GM18909 (cell line): Measurements from ENCODE around the gene RASA1.
A peak's percentile ranks its signal among the peaks of the same experiment; 100 is the strongest.
"Not testable (repeated sequence)": the region's sequence is repeated elsewhere in the genome, so short reads cannot be mapped to it uniquely, and the experiment has no call there.

Experiments used
- ATAC-seq: cut with Tn5 transposase; IDR thresholded peaks from one replicate; pipeline ENCODE4 v1.9.1; 2021; ENCODE audit warnings: mild to moderate bottlenecking; ENCODE audit not compliant: unreplicated experiment, poor library complexity

RASA1 gene

DNA sequence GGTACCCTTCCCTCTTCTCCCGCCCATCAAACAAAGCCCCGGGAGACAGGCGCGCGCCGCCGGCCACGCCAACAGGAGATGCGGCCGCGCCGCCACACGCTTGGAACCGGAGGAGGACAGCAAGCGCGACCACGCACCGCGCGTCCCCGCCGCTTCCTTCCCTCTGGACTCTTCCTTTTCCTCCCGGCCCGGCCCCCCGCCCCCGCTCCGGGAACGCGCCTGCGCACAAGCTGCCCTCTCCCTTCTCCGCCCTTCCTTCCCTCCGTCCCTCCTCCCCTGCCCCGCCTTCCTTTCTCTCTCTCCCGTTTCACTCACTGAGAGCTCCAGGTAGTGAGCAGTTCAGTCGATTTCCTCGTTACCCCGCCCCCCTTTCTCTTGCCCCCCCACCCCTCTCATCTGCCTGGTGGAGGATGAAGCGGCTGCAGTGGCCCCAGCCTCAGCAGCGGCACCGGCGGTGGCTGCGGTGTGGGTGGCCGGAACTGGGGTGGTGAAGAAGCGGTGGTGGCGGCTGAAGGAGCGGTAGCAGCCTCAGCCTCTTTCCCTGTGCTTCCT lies at the start of gene RASA1:
TSS of gene RASA1 (plus strand) at position 310 of the 552 bp plus-strand sequence. CDS start 569 bp downstream, outside the sequence.
- ATAC-seq: peak; percentile 51

DNA sequence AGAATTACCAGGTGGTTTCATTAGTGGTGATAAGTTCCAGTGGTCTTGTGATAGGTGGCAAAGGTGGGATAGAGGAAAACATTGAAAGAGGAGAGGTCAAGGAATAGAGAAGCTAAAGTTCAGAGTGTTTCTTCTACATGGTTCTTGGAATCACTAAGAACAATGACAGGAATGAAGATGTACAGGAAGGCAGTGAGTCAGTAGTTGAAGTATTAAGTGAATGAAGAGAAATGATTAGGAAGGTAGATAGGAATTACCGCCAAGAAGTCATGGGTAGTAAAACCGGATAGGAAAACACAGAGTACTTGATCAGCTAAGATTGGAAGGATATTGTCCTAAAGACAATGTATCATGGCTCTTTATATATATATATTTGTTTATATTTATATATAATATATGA lies 37.9 kb upstream of the RASA1 start:
- ATAC-seq: no peak

DNA sequence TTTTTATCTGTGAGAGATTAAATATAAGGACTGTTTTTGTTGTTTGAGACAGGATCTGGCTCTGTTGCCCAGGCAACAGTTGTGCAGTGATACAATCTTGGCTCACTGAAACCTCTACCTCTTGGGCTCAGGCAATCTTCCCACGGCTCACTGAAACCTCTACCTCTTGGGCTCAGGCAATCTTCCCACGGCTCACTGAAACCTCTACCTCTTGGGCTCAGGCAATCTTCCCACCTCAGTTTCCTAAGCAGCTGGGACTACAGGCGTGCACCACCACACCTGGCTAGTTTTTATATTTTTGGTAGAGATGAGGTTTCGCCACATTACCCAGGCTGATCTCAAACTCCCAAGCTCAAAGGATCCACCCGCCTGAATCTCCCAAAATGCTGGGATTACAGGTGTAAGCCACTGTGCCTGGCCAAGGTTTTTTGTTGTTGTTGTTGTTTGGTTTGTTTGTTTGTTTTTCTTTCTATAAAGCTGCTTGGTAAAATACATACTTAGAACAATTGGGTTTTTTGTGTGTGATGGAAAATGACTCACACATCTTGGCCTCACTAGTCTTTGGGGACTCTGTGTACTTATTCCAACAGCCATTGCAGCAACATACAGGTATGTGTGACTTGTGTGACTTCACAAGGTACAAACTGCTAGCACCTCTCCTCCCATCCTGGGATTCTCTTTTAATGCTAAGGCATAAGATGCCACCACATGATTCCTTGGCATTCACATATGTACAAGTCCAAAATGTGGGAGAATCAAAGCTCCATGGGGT lies 36.5 kb upstream of the RASA1 start:
- peak; percentile 97 for ATAC-seq

DNA sequence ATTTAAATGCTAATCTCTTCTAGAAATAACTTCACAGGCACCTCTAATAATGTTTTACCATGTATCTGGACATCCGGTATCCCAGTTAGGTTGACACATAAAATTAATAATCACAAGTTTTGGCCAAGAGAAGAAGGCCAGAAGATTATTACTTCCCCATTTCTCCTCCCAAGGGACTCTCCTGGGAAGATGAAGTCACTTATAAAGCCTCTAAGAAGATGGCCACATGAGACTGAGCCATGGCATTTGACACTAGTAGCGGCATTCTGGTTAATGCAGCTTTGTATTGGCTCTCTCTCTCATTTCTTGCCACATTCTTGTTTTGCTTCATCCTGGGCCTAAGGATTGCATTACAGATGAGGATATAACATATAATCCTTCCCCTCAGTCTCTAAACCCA lies 34.5 kb upstream of the RASA1 start:
- ATAC-seq: peak; percentile 19

DNA sequence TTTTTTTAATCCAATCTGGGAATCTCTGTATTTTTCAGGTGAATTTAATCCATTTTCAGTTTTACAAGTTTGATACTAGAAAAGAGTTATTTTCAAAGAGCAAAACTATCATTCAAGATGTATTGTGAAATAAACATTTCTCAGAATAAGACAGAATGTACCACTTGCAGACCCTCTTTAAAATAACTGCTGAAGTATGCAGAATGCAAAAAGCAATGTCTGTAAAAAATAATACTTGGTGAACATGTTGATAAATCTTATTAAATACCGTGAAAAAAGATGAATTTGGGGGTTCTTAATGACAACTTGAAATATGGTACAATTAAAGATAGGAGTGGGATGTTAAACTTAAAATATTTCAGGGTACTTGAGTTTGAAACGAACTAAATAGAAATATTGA lies 26.1 kb upstream of the RASA1 start:
- ATAC-seq: no peak

DNA sequence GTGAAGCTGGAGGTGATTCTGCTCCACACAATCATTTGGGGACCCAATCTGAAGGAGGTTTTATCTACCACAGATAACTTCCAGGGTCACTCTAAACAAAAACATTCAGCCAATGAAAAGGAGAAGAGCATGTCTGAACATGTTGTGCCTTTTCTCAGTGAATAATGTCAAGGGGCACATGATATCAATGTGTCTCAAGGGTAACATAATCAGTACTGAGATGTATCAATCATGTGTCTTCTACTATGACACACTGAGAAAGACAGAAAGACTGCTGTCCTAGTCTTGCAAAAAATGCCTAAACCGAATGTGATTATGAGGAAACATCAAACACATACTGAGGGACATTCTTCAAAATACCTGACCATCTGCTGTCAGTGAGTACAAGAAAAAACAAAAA lies 25.4 kb upstream of the RASA1 start:
- no peak for ATAC-seq

DNA sequence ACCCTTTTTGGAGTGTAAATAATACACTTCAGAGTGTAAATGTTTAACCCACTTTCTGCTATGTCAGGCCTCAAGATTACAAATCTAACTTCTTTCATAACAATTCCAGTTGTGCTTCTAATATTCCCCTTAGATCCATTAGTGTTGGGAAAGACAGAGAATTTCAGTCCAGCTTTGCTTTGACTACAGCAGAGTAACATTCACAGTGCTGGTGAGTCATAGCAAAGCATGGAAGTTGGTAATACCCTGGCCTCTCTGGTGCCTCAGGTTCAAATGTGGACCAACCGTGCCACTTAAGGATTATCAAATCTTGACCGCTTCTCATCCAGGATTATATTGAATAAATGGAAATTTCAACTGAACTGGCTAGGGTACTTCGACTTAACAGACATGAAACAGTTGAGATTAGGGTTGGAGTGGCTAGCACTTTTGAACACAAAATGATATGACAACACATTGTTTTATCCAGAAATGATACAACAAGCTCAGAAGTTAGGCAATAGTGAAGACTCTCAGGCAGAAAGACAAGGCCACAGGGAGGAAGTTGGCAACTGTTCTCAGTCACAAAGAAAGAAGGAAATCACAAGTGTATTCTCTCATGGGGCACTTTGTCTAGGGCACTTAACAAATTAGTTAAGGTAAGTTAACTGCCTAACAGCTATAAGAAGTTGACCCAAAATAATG lies 24.4 kb upstream of the RASA1 start:
- no peak for ATAC-seq

DNA sequence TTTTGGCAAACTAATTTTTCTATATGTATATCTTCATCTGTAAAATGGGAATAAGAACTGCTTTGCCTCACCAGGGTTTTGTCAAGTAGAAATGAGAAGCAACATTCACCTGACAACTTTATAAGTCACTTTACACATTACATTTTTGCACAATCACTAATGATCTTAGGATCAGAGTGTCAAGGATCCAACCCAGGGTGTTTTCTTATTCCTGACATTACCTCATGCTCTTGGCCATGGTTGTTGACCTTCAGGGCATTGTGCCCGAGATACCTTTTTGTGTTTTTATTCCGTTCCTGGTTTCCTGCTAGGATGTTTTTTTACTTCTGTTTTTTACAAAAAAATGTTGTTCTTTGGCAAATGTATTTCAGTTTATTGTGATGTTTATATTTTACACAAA lies 22.2 kb upstream of the RASA1 start:
- ATAC-seq: no peak

DNA sequence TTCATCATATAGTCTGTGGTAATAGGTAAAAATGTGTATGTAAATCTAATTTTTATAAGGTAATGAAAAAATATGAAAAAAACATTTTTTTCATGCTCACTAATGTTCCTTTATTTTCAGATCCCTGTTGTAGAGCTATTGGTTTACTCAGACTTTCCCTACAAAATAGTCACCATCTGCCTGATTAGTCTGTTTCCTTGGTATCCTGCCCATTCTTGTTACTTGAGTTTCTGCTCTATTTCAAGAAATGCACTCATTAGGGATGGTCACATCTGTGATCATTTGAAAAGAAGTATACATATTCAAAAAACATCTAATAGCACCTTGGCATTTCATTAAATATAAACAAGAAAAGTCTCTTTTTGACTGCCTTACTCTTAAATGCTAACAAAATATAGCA lies 21.6 kb upstream of the RASA1 start:
- ATAC-seq: no peak

DNA sequence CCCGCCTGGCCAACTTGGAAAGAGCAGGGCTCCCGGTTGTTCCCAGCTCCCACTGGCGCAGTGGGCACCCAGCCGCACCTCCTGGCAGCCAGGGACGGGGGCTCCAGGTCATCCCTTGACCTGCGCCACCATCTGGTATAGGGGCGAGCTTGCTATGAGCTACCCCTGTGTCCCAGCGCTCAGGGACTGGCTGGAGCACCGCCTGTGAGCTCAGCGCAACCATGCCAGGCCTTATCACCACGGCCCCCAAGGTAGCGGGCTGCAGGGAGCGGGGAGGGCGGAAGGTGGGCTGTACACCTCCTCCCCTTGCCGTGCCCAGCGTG lies 15.4 kb upstream of the RASA1 start:
- no peak for ATAC-seq

DNA sequence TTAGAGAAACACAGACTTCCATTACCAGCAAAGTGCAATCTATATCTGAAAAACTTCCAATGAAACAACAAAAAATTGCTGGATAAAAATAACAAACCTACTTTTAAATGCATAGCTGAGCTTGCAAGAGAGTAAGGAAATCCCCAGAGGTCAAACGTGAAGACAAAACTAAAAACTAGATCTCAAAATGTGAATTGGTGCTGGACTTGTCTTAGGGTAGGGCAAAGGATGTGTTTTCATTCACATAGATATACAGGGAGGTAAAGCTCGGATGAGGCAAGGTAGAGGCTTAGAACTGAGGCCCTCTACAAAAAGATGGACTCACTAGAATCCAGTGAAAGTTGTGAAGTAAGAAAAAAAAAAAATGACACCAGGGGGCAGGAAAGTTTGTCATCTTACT lies 13.6 kb upstream of the RASA1 start:
- no peak for ATAC-seq

DNA sequence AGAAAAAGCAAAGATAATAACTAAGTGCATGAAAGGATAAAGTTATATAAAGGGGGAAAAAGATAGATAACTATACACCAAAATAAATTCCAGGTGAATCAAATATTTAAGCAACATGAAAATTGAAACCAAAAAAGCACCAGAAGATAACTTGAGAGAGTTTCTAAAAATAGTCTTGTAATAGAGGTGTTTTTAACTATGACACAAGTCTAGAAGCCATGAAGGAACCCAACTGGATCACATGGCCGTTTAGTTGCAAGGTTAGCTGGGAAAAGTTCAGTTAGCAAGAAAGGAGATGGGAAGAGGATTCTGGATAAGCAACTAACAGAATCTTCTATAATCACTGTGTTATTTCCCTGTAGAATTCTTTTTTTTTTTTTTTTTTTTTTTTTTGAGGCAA lies 9.2 kb upstream of the RASA1 start:
- peak; percentile 45 for ATAC-seq

DNA sequence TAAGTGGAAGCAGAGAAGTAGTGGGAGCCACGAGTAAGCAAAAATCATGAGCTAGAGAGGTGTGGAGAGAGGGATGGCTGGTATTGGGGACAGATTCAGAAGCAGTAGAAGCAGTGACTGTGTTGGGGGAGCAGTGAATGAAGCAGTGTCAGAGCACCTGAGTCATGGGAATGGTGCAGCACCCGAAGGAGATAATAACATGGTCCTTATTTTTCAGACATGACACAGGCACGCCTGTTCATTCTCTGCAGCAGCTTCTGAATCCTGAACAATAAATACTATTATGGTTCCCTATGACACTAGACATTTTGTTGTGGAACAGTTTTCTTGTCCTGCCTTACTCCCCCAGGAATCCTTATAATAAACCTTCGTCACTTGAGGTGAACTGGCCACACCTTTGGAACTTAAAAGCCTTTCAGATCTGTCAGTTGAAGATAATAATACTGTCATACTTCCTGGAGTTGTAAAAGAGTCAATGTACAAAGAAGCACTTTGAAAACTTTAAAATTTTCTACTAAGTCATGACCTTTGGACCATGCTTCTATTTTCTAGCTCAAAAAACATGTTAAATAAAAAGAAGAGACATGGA lies 7.0 kb upstream of the RASA1 start:
- ATAC-seq: no peak

DNA sequence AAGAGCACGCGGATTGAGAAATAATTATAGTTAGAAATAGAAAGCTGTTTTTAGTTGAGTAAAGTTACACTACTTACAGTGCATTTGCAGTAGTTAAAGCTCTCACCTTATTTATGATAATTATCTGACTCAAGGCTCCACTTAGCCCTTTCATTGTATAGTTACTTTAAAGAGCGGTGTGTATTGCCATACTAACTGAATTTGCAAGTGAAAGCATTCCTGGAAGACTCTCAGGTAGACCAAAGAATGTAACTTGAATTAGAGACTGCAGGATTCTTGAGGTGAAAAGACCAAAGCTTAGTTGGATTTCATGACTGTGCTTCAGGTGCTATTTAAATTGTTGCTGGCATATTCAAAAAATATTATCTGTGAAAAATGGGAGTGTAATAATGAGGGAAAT lies 4.2 kb upstream of the RASA1 start:
- no peak for ATAC-seq

DNA sequence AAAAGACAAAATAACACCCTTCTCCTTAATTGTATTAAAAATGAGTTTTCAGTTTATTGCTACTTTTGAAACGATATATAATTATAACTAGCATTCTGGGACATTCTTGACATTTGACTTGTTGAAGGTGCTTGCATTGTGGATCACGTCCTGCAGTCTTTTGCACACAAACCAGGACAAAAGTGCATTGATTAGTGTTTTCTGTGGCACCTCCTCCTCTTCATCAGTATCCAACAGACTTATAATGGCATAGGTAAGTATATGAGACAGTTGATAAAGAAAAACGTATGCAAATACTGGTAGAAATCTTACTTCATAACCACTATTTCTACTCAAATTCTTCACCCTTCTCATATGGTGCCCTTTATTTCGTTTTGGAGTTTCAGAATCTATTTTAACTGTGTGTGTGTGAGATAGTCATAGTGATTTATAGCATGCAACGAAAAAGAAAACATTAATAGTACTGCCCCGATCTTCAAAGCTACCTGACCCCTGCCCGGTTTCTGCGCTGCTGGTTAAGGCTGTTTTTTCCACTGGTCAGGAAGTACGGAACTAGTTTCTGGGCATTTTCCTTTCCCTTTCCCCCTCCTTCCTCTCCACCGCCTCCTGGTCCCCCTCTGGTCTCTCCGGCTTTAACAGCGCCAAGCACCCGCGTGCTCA lies 639 bp upstream of the RASA1 start:
- ATAC-seq: peak; percentile 28

DNA sequence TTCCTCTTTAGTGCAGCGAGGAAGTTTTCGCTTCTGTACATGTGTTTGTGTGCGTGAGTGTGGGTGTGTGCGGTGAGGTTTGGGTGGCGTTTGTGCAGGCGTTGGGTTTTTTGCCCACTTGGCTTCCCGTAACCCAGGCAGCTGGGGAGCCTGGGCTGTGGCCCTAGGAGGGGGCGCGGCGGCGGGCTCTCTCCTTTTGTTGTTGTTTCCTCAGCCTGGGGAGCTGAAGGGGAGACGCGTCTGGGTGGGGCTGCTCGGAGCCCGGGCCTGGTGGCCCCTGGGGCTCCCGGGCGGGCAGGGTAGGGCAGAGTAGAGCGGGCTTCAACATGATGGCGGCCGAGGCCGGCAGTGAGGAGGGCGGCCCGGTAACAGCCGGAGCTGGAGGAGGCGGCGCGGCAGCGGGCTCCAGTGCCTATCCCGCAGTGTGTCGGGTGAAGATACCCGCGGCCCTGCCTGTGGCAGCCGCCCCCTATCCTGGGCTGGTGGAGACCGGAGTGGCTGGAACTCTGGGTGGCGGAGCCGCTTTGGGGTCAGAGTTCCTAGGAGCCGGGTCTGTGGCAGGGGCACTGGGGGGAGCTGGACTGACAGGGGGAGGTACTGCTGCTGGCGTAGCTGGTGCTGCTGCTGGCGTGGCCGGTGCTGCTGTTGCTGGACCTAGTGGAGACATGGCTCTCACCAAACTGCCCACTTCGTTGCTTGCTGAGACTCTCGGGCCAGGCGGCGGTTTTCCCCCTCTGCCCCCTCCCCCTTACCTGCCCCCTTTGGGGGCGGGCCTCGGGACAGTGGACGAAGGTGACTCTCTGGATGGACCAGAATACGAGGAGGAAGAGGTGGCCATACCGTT lies 665 bp downstream of the RASA1 start:
- ATAC-seq: peak; percentile 67

DNA sequence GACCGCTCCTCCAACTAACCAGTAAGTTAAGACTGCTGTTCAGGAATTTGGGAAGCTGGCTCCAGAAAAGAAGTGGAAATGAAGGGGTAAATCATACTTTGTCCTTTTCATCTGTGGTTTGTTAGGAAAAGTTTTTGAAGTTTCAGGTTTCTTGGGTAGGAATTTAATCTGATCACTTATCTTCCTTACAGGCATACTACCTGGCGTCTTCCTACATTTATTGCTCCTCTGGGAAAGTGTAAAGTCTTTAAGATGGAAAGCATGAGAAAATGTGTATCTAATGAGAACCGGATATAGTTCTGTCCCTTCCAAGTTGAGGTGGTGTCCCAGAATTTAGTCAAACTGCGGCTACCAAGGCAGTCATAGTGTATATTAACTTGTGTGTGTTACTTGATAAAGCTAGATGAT lies 1.3 kb downstream of the RASA1 start:
- ATAC-seq: no peak

DNA sequence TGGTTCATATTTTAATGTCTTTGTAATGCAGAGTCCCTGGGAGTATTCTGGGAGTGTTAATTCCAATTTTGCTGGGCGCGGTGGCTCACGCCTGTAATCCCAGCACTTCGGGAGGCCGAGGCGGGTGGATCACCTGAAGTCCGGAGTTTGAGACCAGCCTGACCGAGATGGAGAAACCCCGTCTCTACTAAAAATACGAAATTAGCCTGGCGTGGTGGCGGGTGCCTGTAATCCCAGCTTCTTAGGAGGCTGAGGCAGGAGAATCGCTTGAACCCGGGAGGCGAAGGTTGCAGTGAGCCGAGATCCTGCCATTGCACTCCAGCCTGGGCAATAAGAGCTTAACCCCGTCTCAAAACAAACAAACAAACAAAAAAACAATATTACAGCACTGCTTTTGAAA lies 3.2 kb downstream of the RASA1 start:
- ATAC-seq: not testable (repeated sequence)

DNA sequence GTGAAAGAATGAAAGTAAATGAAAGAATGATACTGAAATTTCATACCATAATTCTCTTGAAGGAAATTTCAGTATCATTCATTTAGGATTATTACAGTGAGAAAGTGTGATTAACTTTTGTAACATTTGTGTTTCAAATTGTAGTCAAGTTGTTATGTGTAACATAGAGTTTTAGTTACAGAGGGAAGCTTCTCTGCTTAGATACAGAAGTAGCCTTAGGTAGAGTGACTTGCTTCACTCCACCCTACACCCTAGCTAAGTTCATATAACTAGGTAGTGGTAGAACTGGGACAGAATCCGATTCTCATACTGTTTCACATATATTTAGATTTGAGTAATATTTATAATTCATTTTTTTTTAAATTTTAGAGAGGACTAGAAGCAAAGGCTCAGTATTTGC lies 9.0 kb downstream of the RASA1 start:
- no peak for ATAC-seq

DNA sequence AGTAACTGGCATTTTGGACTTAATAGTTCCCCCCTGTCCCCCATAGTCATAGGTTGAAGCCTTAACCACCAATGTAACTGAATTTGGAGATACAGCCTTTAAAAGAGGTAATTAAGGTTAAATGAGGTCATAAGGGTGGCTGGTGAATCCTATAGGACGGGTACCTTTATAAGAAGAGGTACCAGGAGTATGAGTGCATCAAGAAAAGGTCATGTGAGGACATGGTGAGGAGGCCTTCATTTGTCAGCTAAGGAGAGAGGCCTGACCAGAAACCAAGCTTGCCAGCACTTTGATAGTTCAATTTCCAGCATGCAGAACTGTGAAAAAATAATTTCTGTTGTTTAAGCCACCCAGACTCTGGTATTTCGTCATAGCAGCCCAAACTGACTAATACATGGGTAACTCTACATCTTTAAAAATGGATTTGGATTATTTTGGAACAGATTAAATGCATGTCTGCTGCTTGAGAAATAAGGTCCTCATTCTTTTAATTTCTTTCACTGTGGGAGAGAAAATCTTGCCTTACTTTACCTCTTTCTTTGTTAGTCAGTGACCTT lies 9.7 kb downstream of the RASA1 start:
- ATAC-seq: no peak
